ENCODE data around the gene ZFPM1. TPM values are rescaled to one million over a fixed set of nuclear protein-coding genes. Genes with fewer than 3 reads are reported as not detected.
"Not testable (repeated sequence)": the region's sequence is repeated elsewhere in the genome, so short reads cannot be mapped to it uniquely, and the experiment has no call there.

ZFPM1 gene
- total and polyA plus RNA-seq, 7 experiments from 2014 or later = 0.15 to 28.1 (median 13.5) TPM

GRCh38 chr16:88514070-88514469 is 61.0 kb downstream of the ZFPM1 start:
- ChIA-PET POLR2A (no interaction called here), CTCF (no interaction called here)
- Histone ChIP-seq H3K36me3 (ENCODE audit: control insufficient read depth in 2 of 3, insufficient read depth in 3 of 3, low read length in 3 of 3) (peaks cover 0 to 9% (median 0%) of the 10 kb centered on the region in 3 experiments), H3K27me3 (ENCODE audit: control insufficient read depth in 2 of 2, insufficient read depth in 2 of 2, low read length in 2 of 2) (no peaks in the 10 kb centered on the region), H3K9me3 (ENCODE audit: control insufficient read depth in 2 of 3, low read length in 3 of 3) (no peaks in the 10 kb centered on the region), H3K27ac (ENCODE audit: low read depth, low read length) (no peak overlapping the region), H3K4me3 (ENCODE audit: low read length) (no peak overlapping the region), H3K4me1 (ENCODE audit: control insufficient read depth in 2 of 2, insufficient read depth in 2 of 2, low read length in 2 of 2) (no peaks in the 10 kb centered on the region)
- Mint-ChIP-seq H3K36me3 (peaks cover 0 to 10% (median 0%) of the 10 kb centered on the region in 5 donors), H3K27me3 (no peaks in the 10 kb centered on the region), H3K9me3 (peaks cover 0 to 17% (median 0%) of the 10 kb centered on the region in 11 donors), H3K27ac (peak overlapping the region in 1 of 9 donors; percentile 9), H3K4me3 (no peak overlapping the region), H3K4me1 (peaks cover 0 to 4% (median 0%) of the 10 kb centered on the region in 7 donors)
- intact Hi-C loops (cut with micrococcal nuclease) = no loop called here
- DNase-seq (no peak), ATAC-seq (no peak)

- Histone ChIP-seq H3K9me3 (ENCODE audit: control insufficient read depth in 2 of 3, low read length in 3 of 3) (no peaks in the 10 kb centered on the region), H3K27me3 (ENCODE audit: control insufficient read depth in 2 of 2, insufficient read depth in 2 of 2, low read length in 2 of 2) (no peaks in the 10 kb centered on the region), H3K27ac (ENCODE audit: low read depth, low read length) (no peak overlapping the region), H3K4me1 (ENCODE audit: control insufficient read depth in 2 of 2, insufficient read depth in 2 of 2, low read length in 2 of 2) (no peaks in the 10 kb centered on the region), H3K36me3 (ENCODE audit: control insufficient read depth in 2 of 3, insufficient read depth in 3 of 3, low read length in 3 of 3) (peaks cover 0 to 9% (median 0%) of the 10 kb centered on the region in 3 experiments), H3K4me3 (ENCODE audit: low read length) (no peak overlapping the region)
- ChIA-PET POLR2A (no interaction called here), CTCF (no interaction called here)
- Mint-ChIP-seq H3K9me3 (peaks cover 0 to 21% (median 0%) of the 10 kb centered on the region in 11 donors), H3K4me3 (no peak overlapping the region), H3K27ac (peak overlapping the region in 1 of 9 donors; percentile 36), H3K36me3 (peaks cover 0 to 10% (median 0%) of the 10 kb centered on the region in 5 donors), H3K4me1 (peaks cover 0 to 4% (median 0%) of the 10 kb centered on the region in 7 donors), H3K27me3 (no peaks in the 10 kb centered on the region)
- ATAC-seq = no peak
- no peak for DNase-seq
- intact Hi-C loops (cut with micrococcal nuclease) = no loop called here
Measured at GRCh38 chr16:88514526-88515232, 61.6 kb downstream of the ZFPM1 start.

GRCh38 chr16:88515371-88515770 is 62.3 kb downstream of the ZFPM1 start:
- H3K27me3 Mint-ChIP-seq = no peaks in the 10 kb centered on the region
- no peaks in the 10 kb centered on the region for H3K9me3 ChIP-seq (ENCODE audit: control insufficient read depth in 2 of 3, low read length in 3 of 3)
- H3K36me3 Mint-ChIP-seq = peaks cover 0 to 11% (median 0%) of the 10 kb centered on the region in 5 donors
- H3K9me3 Mint-ChIP-seq = peaks cover 0 to 27% (median 0%) of the 10 kb centered on the region in 11 donors
- intact Hi-C loops (cut with micrococcal nuclease) = no loop called here
- H3K27me3 ChIP-seq (ENCODE audit: control insufficient read depth in 2 of 2, insufficient read depth in 2 of 2, low read length in 2 of 2) = no peaks in the 10 kb centered on the region
- ATAC-seq = no peak
- no peak for DNase-seq
- POLR2A ChIA-PET = no interaction called here
- peaks cover 0 to 10% (median 0%) of the 10 kb centered on the region in 7 donors for H3K4me1 Mint-ChIP-seq
- CTCF ChIA-PET = no interaction called here
- H3K4me1 ChIP-seq (ENCODE audit: control insufficient read depth in 2 of 2, insufficient read depth in 2 of 2, low read length in 2 of 2) = no peaks in the 10 kb centered on the region
- no peak overlapping the region for H3K27ac Mint-ChIP-seq
- no peak overlapping the region for H3K27ac ChIP-seq (ENCODE audit: low read depth, low read length)
- no peak overlapping the region for H3K4me3 Mint-ChIP-seq
- no peak overlapping the region for H3K4me3 ChIP-seq (ENCODE audit: low read length)
- H3K36me3 ChIP-seq (ENCODE audit: control insufficient read depth in 2 of 3, insufficient read depth in 3 of 3, low read length in 3 of 3) = peaks cover 0 to 9% (median 0%) of the 10 kb centered on the region in 3 experiments

- CTCF ChIA-PET = no interaction called here
- peaks cover 0 to 11% (median 0%) of the 10 kb centered on the region in 5 donors for H3K36me3 Mint-ChIP-seq
- H3K27ac Mint-ChIP-seq = peak overlapping the region in 1 of 9 donors; percentile 43
- H3K27ac ChIP-seq (ENCODE audit: low read depth, low read length) = no peak overlapping the region
- ATAC-seq (no peak), DNase-seq (no peak)
- H3K27me3 ChIP-seq (ENCODE audit: control insufficient read depth in 2 of 2, insufficient read depth in 2 of 2, low read length in 2 of 2) = no peaks in the 10 kb centered on the region
- H3K4me3 ChIP-seq (ENCODE audit: low read length) = no peak overlapping the region
- intact Hi-C loops (cut with micrococcal nuclease) = no loop called here
- POLR2A ChIA-PET = no interaction called here
- peaks cover 0 to 27% (median 0%) of the 10 kb centered on the region in 11 donors for H3K9me3 Mint-ChIP-seq
- H3K27me3 Mint-ChIP-seq = no peaks in the 10 kb centered on the region
- peaks cover 0 to 9% (median 0%) of the 10 kb centered on the region in 3 experiments for H3K36me3 ChIP-seq (ENCODE audit: control insufficient read depth in 2 of 3, insufficient read depth in 3 of 3, low read length in 3 of 3)
- H3K4me1 ChIP-seq (ENCODE audit: control insufficient read depth in 2 of 2, insufficient read depth in 2 of 2, low read length in 2 of 2) = no peaks in the 10 kb centered on the region
- H3K4me3 Mint-ChIP-seq = no peak overlapping the region
- no peaks in the 10 kb centered on the region for H3K9me3 ChIP-seq (ENCODE audit: control insufficient read depth in 2 of 3, low read length in 3 of 3)
- H3K4me1 Mint-ChIP-seq = peaks cover 0 to 10% (median 0%) of the 10 kb centered on the region in 7 donors
Measured at GRCh38 chr16:88515925-88516594, 63.0 kb downstream of the ZFPM1 start.

GRCh38 chr16:88516601-88517061 is 63.6 kb downstream of the ZFPM1 start:
- Mint-ChIP-seq H3K9me3 (peaks cover 0 to 27% (median 0%) of the 10 kb centered on the region in 11 donors), H3K4me1 (peaks cover 0 to 10% (median 0%) of the 10 kb centered on the region in 7 donors), H3K27ac (peak overlapping the region in 1 of 9 donors; percentile 43), H3K27me3 (no peaks in the 10 kb centered on the region), H3K4me3 (no peak overlapping the region), H3K36me3 (peaks cover 0 to 11% (median 0%) of the 10 kb centered on the region in 5 donors)
- ATAC-seq (no peak), DNase-seq (no peak)
- Histone ChIP-seq H3K4me1 (ENCODE audit: control insufficient read depth in 2 of 2, insufficient read depth in 2 of 2, low read length in 2 of 2) (no peaks in the 10 kb centered on the region), H3K27ac (ENCODE audit: low read depth, low read length) (no peak overlapping the region), H3K36me3 (ENCODE audit: control insufficient read depth in 2 of 3, insufficient read depth in 3 of 3, low read length in 3 of 3) (peaks cover 0 to 9% (median 0%) of the 10 kb centered on the region in 3 experiments), H3K9me3 (ENCODE audit: control insufficient read depth in 2 of 3, low read length in 3 of 3) (no peaks in the 10 kb centered on the region), H3K27me3 (ENCODE audit: control insufficient read depth in 2 of 2, insufficient read depth in 2 of 2, low read length in 2 of 2) (no peaks in the 10 kb centered on the region), H3K4me3 (ENCODE audit: low read length) (no peak overlapping the region)
- intact Hi-C loops (cut with micrococcal nuclease) = no loop called here
- POLR2A ChIA-PET = no interaction called here
- CTCF ChIA-PET = no interaction called here

GRCh38 chr16:88517208-88517774 is 64.2 kb downstream of the ZFPM1 start:
- H3K4me3 Mint-ChIP-seq; H3K27ac Mint-ChIP-seq; H3K4me3 ChIP-seq (ENCODE audit: low read length); H3K27me3 ChIP-seq (ENCODE audit: control insufficient read depth in 2 of 2, insufficient read depth in 2 of 2, low read length in 2 of 2); H3K27ac ChIP-seq (ENCODE audit: low read depth, low read length); CTCF ChIA-PET; POLR2A ChIA-PET; H3K27me3 Mint-ChIP-seq; H3K9me3 ChIP-seq (ENCODE audit: control insufficient read depth in 2 of 3, low read length in 3 of 3); DNase-seq; H3K36me3 ChIP-seq (ENCODE audit: control insufficient read depth in 2 of 3, insufficient read depth in 3 of 3, low read length in 3 of 3); intact Hi-C loops (cut with micrococcal nuclease); H3K4me1 ChIP-seq (ENCODE audit: control insufficient read depth in 2 of 2, insufficient read depth in 2 of 2, low read length in 2 of 2); ATAC-seq: not testable (repeated sequence)
- Mint-ChIP-seq H3K4me1 (peaks cover 0 to 12% (median 0%) of the 10 kb centered on the region in 7 donors), H3K36me3 (peaks cover 0 to 11% (median 0%) of the 10 kb centered on the region in 5 donors), H3K9me3 (peaks cover 0 to 27% (median 0%) of the 10 kb centered on the region in 11 donors)

All from naive thymus-derived CD4-positive, alpha-beta T cell (primary cell).